ENCODE results near the gene CHD5. TPM values are rescaled to one million over a fixed set of nuclear protein-coding genes. Genes with fewer than 3 reads are reported as not detected.

The CHD5 gene
- total RNA-seq, 1 donor from 2014 or later, result 0.16 TPM

DNA sequence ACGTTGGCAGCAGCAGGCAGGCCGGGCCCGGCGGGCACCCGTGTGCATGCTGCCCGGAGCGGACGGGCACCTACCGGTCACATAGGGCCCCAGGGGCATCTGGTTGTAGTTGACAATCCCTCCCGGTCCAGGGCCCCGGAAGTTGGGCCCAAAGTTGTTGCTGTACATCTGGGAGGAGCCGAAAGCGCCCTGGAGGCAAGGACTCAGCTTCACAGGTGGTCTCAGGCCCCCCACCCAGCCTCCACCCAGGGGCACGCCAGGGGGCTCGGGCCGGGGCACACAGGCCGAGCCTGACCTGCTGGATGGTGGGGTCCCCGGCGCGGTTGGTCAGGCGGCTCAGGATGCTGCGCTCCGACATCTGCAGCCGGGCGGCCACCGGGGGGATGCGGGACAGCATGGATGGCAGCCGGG, 73.8 kb downstream of the CHD5 start:
- Mint-ChIP-seq H3K27ac (ENCODE audit: unreplicated experiment) (no peak overlapping the region), H3K4me1 (no peaks in the 10 kb centered on the region), H3K9me3 (no peaks in the 10 kb centered on the region), H3K4me3 (no peak overlapping the region), H3K36me3 (ENCODE audit: low read depth) (no peaks in the 10 kb centered on the region), H3K27me3 (ENCODE audit: low read depth) (peaks cover 5% of the 10 kb centered on the region)
- DNase-seq (ENCODE audit: low read depth, low spot score), result no peak
- TF ChIP-seq, protein P1, sequence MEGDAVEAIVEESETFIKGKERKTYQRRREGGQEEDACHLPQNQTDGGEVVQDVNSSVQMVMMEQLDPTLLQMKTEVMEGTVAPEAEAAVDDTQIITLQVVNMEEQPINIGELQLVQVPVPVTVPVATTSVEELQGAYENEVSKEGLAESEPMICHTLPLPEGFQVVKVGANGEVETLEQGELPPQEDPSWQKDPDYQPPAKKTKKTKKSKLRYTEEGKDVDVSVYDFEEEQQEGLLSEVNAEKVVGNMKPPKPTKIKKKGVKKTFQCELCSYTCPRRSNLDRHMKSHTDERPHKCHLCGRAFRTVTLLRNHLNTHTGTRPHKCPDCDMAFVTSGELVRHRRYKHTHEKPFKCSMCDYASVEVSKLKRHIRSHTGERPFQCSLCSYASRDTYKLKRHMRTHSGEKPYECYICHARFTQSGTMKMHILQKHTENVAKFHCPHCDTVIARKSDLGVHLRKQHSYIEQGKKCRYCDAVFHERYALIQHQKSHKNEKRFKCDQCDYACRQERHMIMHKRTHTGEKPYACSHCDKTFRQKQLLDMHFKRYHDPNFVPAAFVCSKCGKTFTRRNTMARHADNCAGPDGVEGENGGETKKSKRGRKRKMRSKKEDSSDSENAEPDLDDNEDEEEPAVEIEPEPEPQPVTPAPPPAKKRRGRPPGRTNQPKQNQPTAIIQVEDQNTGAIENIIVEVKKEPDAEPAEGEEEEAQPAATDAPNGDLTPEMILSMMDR (conservative IDR thresholded peaks at IDR 0.05), result no peak

DNA sequence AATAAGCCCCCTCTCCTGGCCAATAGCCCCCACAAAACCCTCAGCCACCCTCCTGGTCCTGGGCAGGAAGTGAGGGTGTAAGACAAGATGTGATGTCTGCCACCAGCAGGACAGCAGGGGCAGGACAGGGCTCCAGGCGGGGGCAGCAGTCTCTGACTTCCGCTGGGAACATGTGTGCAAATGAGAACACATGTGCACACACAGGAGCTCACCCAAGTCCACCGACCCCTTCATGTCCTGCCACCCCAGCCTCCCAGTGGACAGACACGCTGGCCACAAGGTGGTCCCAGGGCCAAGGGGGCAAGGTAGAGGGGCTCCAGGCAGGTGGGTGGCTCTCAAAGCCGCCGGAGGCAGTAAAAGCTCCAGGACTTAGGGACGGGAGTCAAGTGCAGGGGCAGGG, 74.4 kb downstream of the CHD5 start:
- H3K4me3 Mint-ChIP-seq, result no peak overlapping the region
- DNase-seq (ENCODE audit: low read depth, low spot score), result no peak
- no peaks in the 10 kb centered on the region for H3K9me3 Mint-ChIP-seq
- peaks cover 4% of the 10 kb centered on the region for H3K4me1 Mint-ChIP-seq
- no peaks in the 10 kb centered on the region for H3K36me3 Mint-ChIP-seq (ENCODE audit: low read depth)
- H3K27me3 Mint-ChIP-seq (ENCODE audit: low read depth), result peaks cover 5% of the 10 kb centered on the region
- no peak overlapping the region for H3K27ac Mint-ChIP-seq (ENCODE audit: unreplicated experiment)
- TF ChIP-seq, protein P1 (conservative IDR thresholded peaks at IDR 0.05), result no peak

DNA sequence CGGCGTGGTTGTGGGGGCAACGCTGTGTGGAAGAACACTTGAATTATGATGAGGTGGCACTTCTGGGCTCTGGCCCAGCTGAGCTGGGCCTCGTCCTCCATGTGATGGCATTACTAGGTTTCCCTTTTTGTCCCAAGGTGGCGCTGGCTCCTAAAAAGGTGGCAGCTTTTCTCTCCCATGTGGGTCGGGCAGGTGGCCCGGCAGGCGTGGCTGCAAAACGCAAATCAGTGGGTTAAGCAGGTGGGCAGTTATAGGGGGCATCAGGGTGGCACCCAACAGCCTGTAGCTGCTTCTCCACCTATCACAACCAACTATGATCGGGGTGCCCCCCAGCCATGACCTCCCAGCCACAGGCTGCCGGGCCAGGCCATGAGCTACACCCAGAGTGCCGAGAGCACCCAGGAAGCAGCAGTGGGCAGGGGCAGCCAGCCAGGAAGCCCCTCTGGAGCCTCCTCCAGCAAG, 74.9 kb downstream of the CHD5 start:
- no peak overlapping the region for H3K4me3 Mint-ChIP-seq
- H3K9me3 Mint-ChIP-seq, result no peaks in the 10 kb centered on the region
- no peak for DNase-seq (ENCODE audit: low read depth, low spot score)
- peaks cover 5% of the 10 kb centered on the region for H3K27me3 Mint-ChIP-seq (ENCODE audit: low read depth)
- TF ChIP-seq, protein P1 (conservative IDR thresholded peaks at IDR 0.05), result no peak
- H3K27ac Mint-ChIP-seq (ENCODE audit: unreplicated experiment), result no peak overlapping the region
- no peaks in the 10 kb centered on the region for H3K36me3 Mint-ChIP-seq (ENCODE audit: low read depth)
- H3K4me1 Mint-ChIP-seq, result peaks cover 5% of the 10 kb centered on the region

DNA sequence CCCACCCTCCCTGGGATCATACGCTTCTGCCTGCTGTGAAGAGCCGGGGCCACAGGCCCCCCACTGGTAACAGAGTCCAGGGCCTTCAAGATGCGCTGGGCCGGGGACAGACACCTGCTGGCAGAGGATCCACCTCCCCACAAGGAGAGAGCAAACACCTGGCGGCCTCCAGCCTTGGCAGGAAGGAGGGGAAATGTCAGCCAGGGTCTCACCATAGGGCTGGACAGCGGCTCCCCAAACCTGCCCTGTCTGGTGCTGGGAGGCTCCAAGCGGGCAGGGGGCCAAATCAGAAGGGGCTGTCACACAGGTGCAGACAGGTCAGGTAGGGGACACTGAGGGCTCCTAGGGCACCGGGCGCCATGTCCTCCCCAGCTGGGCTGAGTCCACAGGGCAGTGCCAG, 75.5 kb downstream of the CHD5 start:
- Mint-ChIP-seq H3K27ac (ENCODE audit: unreplicated experiment) (no peak overlapping the region), H3K9me3 (no peaks in the 10 kb centered on the region), H3K4me3 (no peak overlapping the region), H3K27me3 (ENCODE audit: low read depth) (peaks cover 5% of the 10 kb centered on the region), H3K4me1 (peaks cover 5% of the 10 kb centered on the region), H3K36me3 (ENCODE audit: low read depth) (no peaks in the 10 kb centered on the region)
- no peak for DNase-seq (ENCODE audit: low read depth, low spot score)
- TF ChIP-seq, protein P1 (conservative IDR thresholded peaks at IDR 0.05), result no peak

DNA sequence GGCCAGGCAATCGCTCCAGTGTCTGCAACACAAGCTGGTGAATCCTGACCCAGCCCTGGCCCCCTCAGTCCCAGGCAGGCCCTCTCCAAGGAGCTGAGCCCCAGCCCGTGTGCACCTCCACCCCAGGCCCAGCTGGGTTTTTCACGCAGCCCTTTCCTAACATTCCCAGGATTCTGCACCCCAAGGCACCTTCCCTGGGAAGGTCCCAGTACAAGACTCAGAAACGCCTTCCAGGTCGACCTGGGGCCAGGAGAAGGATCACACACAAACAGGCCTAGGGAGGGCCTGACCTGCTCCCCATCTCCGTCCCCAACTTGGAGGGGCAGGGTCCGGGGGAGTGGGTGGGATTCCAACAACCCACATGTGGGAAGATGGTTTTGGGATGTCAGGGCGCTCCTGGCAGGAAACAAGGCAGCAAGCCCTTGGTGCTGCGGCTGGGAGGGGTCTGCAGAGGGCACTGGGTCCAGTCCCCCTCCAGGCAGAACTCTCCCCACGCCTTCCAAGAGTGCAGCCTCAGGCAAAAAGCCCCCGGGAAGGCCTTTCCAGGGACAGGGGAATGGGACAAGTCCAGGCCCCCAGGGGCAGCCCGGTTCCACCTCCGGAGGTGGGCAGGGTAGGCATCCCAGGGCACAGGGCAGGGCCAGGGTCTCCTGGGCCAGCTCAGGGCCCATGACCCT, 76.1 kb downstream of the CHD5 start:
- TF ChIP-seq, protein P1 (conservative IDR thresholded peaks at IDR 0.05), result no peak
- no peak overlapping the region for H3K27ac Mint-ChIP-seq (ENCODE audit: unreplicated experiment)
- H3K27me3 Mint-ChIP-seq (ENCODE audit: low read depth), result peaks cover 5% of the 10 kb centered on the region
- no peak for DNase-seq (ENCODE audit: low read depth, low spot score)
- H3K9me3 Mint-ChIP-seq, result no peaks in the 10 kb centered on the region
- H3K4me1 Mint-ChIP-seq, result peaks cover 5% of the 10 kb centered on the region
- H3K36me3 Mint-ChIP-seq (ENCODE audit: low read depth), result no peaks in the 10 kb centered on the region
- no peak overlapping the region for H3K4me3 Mint-ChIP-seq
